ENCODE results near the gene STPG2. TPM values are rescaled to one million over a fixed set of nuclear protein-coding genes. Genes with fewer than 3 reads are reported as not detected.
"Not testable (repeated sequence)": the region's sequence is repeated elsewhere in the genome, so short reads cannot be mapped to it uniquely, and the experiment has no call there.

STPG2 gene
- total RNA-seq, 1 donor = under 0.01 TPM

DNA sequence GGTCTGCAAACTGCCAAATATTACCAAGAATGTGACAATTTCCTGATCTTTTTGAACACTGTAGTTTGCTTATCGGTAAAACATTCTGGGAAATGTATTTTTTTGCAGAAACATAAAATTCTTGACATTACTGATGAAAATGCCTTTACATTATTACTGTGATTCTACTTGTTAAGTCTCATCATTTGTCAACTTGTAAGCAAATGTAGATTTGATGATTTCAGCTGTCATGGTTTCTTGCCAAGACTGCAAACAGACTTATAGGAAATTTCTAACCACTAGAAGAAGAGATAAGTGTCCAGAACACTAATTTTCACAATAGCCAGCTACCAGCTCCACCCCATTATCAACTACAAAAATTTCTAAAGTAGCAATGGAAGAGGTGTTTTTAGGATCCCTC is 560.4 kb downstream of the STPG2 start:
- no peak for DNase-seq (ENCODE audit: insufficient read length, low spot score, missing footprints)
- Histone ChIP-seq H3K9me3 (ENCODE audit: low read depth, low read length) (no peaks in the 10 kb centered on the region), H2AFZ (ENCODE audit: low read length) (no peak overlapping the region), H3K79me2 (ENCODE audit: insufficient read depth, low read length) (no peaks in the 10 kb centered on the region), H4K20me1 (ENCODE audit: insufficient read depth, low read length) (no peaks in the 10 kb centered on the region), H3K36me3 (ENCODE audit: insufficient read depth, low read length) (no peaks in the 10 kb centered on the region), H3K4me2 (ENCODE audit: insufficient read depth, low read length) (no peak overlapping the region), H3K4me3 (ENCODE audit: insufficient read depth, low read length) (no peak overlapping the region), H3K27me3 (ENCODE audit: insufficient read depth, low read length) (no peaks in the 10 kb centered on the region), H3K27ac (ENCODE audit: low read depth, low read length) (no peak overlapping the region), H3K4me1 (ENCODE audit: insufficient read depth, low read length) (no peaks in the 10 kb centered on the region)
- TF ChIP-seq, protein P1, sequence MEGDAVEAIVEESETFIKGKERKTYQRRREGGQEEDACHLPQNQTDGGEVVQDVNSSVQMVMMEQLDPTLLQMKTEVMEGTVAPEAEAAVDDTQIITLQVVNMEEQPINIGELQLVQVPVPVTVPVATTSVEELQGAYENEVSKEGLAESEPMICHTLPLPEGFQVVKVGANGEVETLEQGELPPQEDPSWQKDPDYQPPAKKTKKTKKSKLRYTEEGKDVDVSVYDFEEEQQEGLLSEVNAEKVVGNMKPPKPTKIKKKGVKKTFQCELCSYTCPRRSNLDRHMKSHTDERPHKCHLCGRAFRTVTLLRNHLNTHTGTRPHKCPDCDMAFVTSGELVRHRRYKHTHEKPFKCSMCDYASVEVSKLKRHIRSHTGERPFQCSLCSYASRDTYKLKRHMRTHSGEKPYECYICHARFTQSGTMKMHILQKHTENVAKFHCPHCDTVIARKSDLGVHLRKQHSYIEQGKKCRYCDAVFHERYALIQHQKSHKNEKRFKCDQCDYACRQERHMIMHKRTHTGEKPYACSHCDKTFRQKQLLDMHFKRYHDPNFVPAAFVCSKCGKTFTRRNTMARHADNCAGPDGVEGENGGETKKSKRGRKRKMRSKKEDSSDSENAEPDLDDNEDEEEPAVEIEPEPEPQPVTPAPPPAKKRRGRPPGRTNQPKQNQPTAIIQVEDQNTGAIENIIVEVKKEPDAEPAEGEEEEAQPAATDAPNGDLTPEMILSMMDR (IDR thresholded peaks at IDR 0.05; ENCODE audit: extremely low read depth, low read depth, low read length) = no peak

DNA sequence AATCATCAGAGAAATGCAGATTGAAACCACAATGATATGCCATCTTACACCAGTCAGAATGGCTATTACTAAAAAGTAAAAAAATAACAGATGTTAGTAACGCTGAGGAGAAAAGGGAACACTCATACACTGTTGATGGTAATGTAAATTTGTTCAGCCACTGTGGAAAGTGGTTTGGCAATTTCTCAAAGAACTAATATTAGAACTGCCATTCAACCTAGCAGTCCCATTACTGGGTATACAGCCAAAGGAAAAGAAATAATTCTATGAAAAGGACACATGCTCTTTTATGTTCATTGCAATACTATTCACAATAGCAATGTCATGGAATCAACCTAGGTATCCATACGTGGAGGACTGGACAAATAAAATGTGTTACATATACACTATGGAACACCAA is 566.3 kb downstream of the STPG2 start:
- Histone ChIP-seq H2AFZ (ENCODE audit: low read length) (no peak overlapping the region), H4K20me1 (ENCODE audit: insufficient read depth, low read length) (no peaks in the 10 kb centered on the region), H3K4me3 (ENCODE audit: insufficient read depth, low read length) (no peak overlapping the region), H3K27ac (ENCODE audit: low read depth, low read length) (no peak overlapping the region), H3K4me2 (ENCODE audit: insufficient read depth, low read length) (no peak overlapping the region), H3K9me3 (ENCODE audit: low read depth, low read length) (no peaks in the 10 kb centered on the region), H3K4me1 (ENCODE audit: insufficient read depth, low read length) (no peaks in the 10 kb centered on the region), H3K79me2 (ENCODE audit: insufficient read depth, low read length) (no peaks in the 10 kb centered on the region), H3K36me3 (ENCODE audit: insufficient read depth, low read length) (no peaks in the 10 kb centered on the region), H3K27me3 (ENCODE audit: insufficient read depth, low read length) (no peaks in the 10 kb centered on the region)
- DNase-seq (ENCODE audit: insufficient read length, low spot score, missing footprints) = no peak
- TF ChIP-seq, protein P1 (IDR thresholded peaks at IDR 0.05; ENCODE audit: extremely low read depth, low read depth, low read length) = no peak

DNA sequence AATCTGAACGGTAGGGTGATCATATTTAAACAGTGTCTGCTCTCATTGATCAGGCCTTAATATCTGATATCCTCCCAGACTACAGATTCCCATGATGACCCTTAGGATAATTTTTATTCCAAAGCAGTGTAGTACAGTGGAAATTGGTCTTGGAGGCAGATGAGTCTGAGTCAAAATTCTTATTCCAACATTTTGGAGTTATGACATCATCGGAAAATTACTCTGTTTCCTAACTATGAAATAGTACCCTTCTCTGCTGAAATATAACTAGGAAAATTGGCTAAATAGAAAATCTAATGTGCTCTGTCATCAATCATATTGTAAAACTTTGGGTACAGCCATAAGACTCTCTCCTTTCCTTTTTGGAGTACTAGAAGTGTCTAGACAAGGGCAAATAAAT is 583.3 kb downstream of the STPG2 start:
- Histone ChIP-seq H3K4me3 (ENCODE audit: insufficient read depth, low read length) (no peak overlapping the region), H3K4me2 (ENCODE audit: insufficient read depth, low read length) (no peak overlapping the region), H3K9me3 (ENCODE audit: low read depth, low read length) (no peaks in the 10 kb centered on the region), H3K4me1 (ENCODE audit: insufficient read depth, low read length) (no peaks in the 10 kb centered on the region), H2AFZ (ENCODE audit: low read length) (no peak overlapping the region), H3K27ac (ENCODE audit: low read depth, low read length) (no peak overlapping the region), H3K36me3 (ENCODE audit: insufficient read depth, low read length) (no peaks in the 10 kb centered on the region), H4K20me1 (ENCODE audit: insufficient read depth, low read length) (no peaks in the 10 kb centered on the region), H3K79me2 (ENCODE audit: insufficient read depth, low read length) (no peaks in the 10 kb centered on the region), H3K27me3 (ENCODE audit: insufficient read depth, low read length) (no peaks in the 10 kb centered on the region)
- TF ChIP-seq, protein P1 (IDR thresholded peaks at IDR 0.05; ENCODE audit: extremely low read depth, low read depth, low read length) = no peak
- no peak for DNase-seq (ENCODE audit: insufficient read length, low spot score, missing footprints)

DNA sequence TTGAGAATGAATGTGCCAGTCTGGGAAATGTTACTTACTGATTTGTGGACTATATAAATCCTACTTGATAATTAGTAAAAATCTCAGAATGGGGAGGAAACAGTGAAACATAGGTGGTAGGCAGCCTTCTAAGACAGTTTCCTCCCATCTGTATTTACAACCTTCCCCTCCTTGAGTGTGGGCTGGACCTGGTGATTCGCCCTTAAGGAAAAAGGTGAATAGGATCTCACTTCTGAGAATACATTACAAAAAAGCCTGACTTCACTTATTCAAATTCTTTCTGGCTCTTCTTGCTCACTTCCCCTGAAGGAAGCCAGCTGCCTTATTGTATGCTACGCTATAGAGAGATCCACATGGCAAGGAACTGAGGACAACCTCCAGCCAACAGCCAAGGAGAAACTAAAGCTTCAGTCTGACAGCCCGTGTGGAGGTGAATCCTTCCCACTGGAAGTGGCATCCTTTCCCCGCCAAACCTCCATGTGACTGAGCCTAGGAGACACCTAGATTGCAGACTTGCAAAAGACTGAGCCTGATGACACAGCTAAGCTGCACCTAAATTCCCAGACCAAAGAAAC is 585.0 kb downstream of the STPG2 start:
- TF ChIP-seq, protein P1 (IDR thresholded peaks at IDR 0.05; ENCODE audit: extremely low read depth, low read depth, low read length) = no peak
- no peak for DNase-seq (ENCODE audit: insufficient read length, low spot score, missing footprints)
- Histone ChIP-seq H3K36me3 (ENCODE audit: insufficient read depth, low read length) (no peaks in the 10 kb centered on the region), H2AFZ (ENCODE audit: low read length) (no peak overlapping the region), H3K9me3 (ENCODE audit: low read depth, low read length) (no peaks in the 10 kb centered on the region), H3K4me2 (ENCODE audit: insufficient read depth, low read length) (no peak overlapping the region), H3K79me2 (ENCODE audit: insufficient read depth, low read length) (no peaks in the 10 kb centered on the region), H3K4me1 (ENCODE audit: insufficient read depth, low read length) (no peaks in the 10 kb centered on the region), H3K4me3 (ENCODE audit: insufficient read depth, low read length) (no peak overlapping the region), H4K20me1 (ENCODE audit: insufficient read depth, low read length) (no peaks in the 10 kb centered on the region), H3K27me3 (ENCODE audit: insufficient read depth, low read length) (no peaks in the 10 kb centered on the region), H3K27ac (ENCODE audit: low read depth, low read length) (no peak overlapping the region)

DNA sequence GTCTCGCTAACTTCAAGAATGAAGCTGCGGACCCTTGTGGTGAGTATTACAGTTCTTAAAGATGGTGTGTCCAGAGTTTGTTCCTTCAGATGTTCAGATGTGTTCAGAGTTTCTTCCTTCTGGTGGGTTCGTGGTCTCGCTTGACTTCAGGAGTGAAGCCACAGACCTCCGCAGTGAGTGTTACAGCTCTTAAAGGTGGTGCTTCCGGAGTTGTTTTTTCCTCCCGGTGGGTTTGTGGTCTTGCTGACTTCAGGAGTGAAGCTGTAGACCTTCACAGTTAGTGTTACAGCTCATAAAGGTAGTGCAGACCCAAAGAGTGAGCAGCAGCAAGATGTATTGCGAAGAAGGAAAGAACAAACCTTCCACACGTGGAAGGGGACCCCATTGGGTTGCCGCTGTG is 592.6 kb downstream of the STPG2 start:
- DNase-seq (ENCODE audit: insufficient read length, low spot score, missing footprints); H3K27ac ChIP-seq (ENCODE audit: low read depth, low read length); H3K27me3 ChIP-seq (ENCODE audit: insufficient read depth, low read length); H3K36me3 ChIP-seq (ENCODE audit: insufficient read depth, low read length); H3K4me2 ChIP-seq (ENCODE audit: insufficient read depth, low read length); H3K79me2 ChIP-seq (ENCODE audit: insufficient read depth, low read length); H3K4me1 ChIP-seq (ENCODE audit: insufficient read depth, low read length); H3K9me3 ChIP-seq (ENCODE audit: low read depth, low read length); H3K4me3 ChIP-seq (ENCODE audit: insufficient read depth, low read length); H4K20me1 ChIP-seq (ENCODE audit: insufficient read depth, low read length); H2AFZ ChIP-seq (ENCODE audit: low read length): not testable (repeated sequence)

Measured in osteoblast (primary cell).